Stimulated activated CD8-positive, alpha-beta memory T cell treated with anti-CD3 and anti-CD28 coated beads, Interleukin-12 subunit alpha, Interleukin-12 subunit beta, amount 100 ng/mL, for 1 hour (primary cell): ENCODE data around the gene CADM1.

Experiments
- DNase-seq: peaks from one replicate; pipeline ENCODE4 v3.0.0-alpha.2; 2020; ENCODE audit warnings: low read depth

CADM1 gene

GRCh38 chr11:115515647-115516395 lies 11.6 kb upstream of the CADM1 start:
- DNase-seq, result no peak

GRCh38 chr11:115506954-115507675 lies 2.9 kb upstream of the CADM1 start:
- no peak for DNase-seq

- DNase-seq, result no peak
Observed at GRCh38 chr11:115505175-115505574, 960 bp upstream of the CADM1 start.

- DNase-seq, result no peak
Observed at GRCh38 chr11:115503886-115504275, 334 bp downstream of the CADM1 start.

- no peak for DNase-seq
Observed at GRCh38 chr11:115503083-115503885, 931 bp downstream of the CADM1 start.

GRCh38 chr11:115502636-115503082 lies 1.6 kb downstream of the CADM1 start:
- no peak for DNase-seq

- no peak for DNase-seq
Observed at GRCh38 chr11:115501893-115502589, 2.2 kb downstream of the CADM1 start.

GRCh38 chr11:115501502-115501892 lies 2.7 kb downstream of the CADM1 start:
- no peak for DNase-seq

- DNase-seq, result no peak
Observed at GRCh38 chr11:115500547-115501501, 3.4 kb downstream of the CADM1 start.

GRCh38 chr11:115499891-115500290 lies 4.3 kb downstream of the CADM1 start:
- DNase-seq, result no peak

- no peak for DNase-seq
Observed at GRCh38 chr11:115499241-115499799, 4.9 kb downstream of the CADM1 start.

GRCh38 chr11:115498354-115498753 lies 5.9 kb downstream of the CADM1 start:
- DNase-seq, result no peak

- no peak for DNase-seq
Observed at GRCh38 chr11:115497303-115497702, 6.9 kb downstream of the CADM1 start.

- no peak for DNase-seq
Observed at GRCh38 chr11:115496892-115497291, 7.3 kb downstream of the CADM1 start.

GRCh38 chr11:115493905-115494304 lies 10.3 kb downstream of the CADM1 start:
- DNase-seq, result no peak

GRCh38 chr11:115493488-115493887 lies 10.7 kb downstream of the CADM1 start:
- DNase-seq, result no peak

GRCh38 chr11:115489466-115489865 lies 14.7 kb downstream of the CADM1 start:
- DNase-seq, result no peak

- no peak for DNase-seq
Observed at GRCh38 chr11:115488945-115489344, 15.3 kb downstream of the CADM1 start.

- no peak for DNase-seq
Observed at GRCh38 chr11:115481528-115481927, 22.7 kb downstream of the CADM1 start.

GRCh38 chr11:115480611-115481010 lies 23.6 kb downstream of the CADM1 start:
- DNase-seq, result no peak

GRCh38 chr11:115477410-115477809 lies 26.8 kb downstream of the CADM1 start:
- DNase-seq, result no peak
